ENCODE data around the gene SWT1.
"Not testable (repeated sequence)": the region's sequence is repeated elsewhere in the genome, so short reads cannot be mapped to it uniquely, and the experiment has no call there.

DNA sequence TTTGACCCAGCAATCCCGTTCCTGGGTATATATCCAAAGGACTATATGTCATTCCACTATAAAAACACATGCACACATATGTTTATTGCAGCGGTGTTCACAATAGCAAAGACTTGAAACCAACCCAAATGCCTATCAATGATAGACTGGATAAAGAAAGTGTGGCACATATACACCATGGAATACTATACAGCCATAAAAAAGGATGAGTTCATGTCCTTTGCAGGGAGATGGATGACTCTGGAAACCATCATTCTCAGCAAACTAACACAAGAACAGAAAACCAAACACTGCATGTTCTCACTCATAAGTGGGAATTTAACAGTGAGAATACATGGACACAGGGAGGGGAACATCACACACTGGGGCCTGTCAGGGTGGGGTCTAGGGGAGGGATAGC is 80.2 kb downstream of the SWT1 start:
- TF ChIP-seq FOXA1 (IDR thresholded peaks at IDR 0.05); ELF4 (IDR thresholded peaks at IDR 0.05); L3MBTL2 (conservative IDR thresholded peaks at IDR 0.05); HDGF (IDR thresholded peaks at IDR 0.05; ENCODE audit: borderline replicate concordance): not testable (repeated sequence)

Measured in HEK293T (cell line).